Measurements from ENCODE around the gene CNTFR. TPM values are rescaled to one million over a fixed set of nuclear protein-coding genes. Genes with fewer than 3 reads are reported as not detected.

CNTFR gene
- total and polyA plus RNA-seq, 2 of the 8 experiments (the other 6 are each of a cell fraction or from before 2014, with no cell fraction given): 1.2 to 4.2 TPM

- TF ChIP-seq CHD7 (IDR thresholded peaks at IDR 0.05; ENCODE audit: insufficient replicate concordance, low read length) (no peak), MAFK (IDR thresholded peaks at IDR 0.05; ENCODE audit: low read depth, low read length) (no peak), TAF1 (IDR thresholded peaks at IDR 0.05; ENCODE audit: low read depth, low read length) (no peak), SUZ12 (IDR thresholded peaks at IDR 0.05; ENCODE audit: low read length) (no peak), ATF2 (IDR thresholded peaks at IDR 0.05; ENCODE audit: low read length) (no peak), JUN (IDR thresholded peaks at IDR 0.05; ENCODE audit: low read depth, low read length) (no peak)
Measured at GRCh38 chr9:34540827-34541226, 48.7 kb downstream of the CNTFR start (continued).

Measured in H1 (cell line).